ENCODE results near the gene RAPGEFL1.

RAPGEFL1 gene

DNA sequence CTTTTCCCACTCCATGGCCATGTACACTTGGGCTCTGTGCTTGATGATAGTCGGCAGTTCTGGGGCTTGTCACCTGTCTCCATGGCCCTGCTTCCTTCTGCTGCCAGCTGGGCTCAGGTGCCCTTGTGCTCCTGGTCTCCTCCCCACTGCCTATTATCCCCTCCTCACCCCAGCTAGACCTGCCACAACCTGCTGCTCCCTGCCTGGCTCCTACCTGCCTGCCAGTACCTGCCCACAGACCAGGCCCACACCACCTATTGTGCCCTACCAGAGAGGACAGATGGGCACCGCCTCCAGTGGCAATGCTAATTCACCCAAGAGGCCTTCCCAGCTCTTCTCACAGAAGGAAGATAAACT lies 538 bp upstream of the RAPGEFL1 start:
- Histone ChIP-seq H2AFZ (ENCODE audit: low read depth, low read length) (no peak overlapping the region), H4K20me1 (ENCODE audit: insufficient read depth, low read length) (no peaks in the 10 kb centered on the region), H3K79me2 (ENCODE audit: insufficient read depth, low read length) (no peaks in the 10 kb centered on the region), H3K27ac (ENCODE audit: low read length) (no peak overlapping the region), H3K27me3 (ENCODE audit: insufficient read depth, low read length, poor library complexity) (no peaks in the 10 kb centered on the region), H3K4me3 (ENCODE audit: low read depth in 1 of 2, low read length in 2 of 2) (no peak overlapping the region), H3K9ac (ENCODE audit: low read depth, low read length) (no peak overlapping the region), H3K4me2 (ENCODE audit: insufficient read depth, low read length) (no peak overlapping the region), H3K36me3 (ENCODE audit: insufficient read depth, low read length) (peaks cover 49% of the 10 kb centered on the region), H3K9me3 (ENCODE audit: insufficient read depth, low read length, severe bottlenecking) (no peaks in the 10 kb centered on the region), H3K4me1 (ENCODE audit: insufficient read depth, low read length) (no peaks in the 10 kb centered on the region)
- TF ChIP-seq, protein P1, sequence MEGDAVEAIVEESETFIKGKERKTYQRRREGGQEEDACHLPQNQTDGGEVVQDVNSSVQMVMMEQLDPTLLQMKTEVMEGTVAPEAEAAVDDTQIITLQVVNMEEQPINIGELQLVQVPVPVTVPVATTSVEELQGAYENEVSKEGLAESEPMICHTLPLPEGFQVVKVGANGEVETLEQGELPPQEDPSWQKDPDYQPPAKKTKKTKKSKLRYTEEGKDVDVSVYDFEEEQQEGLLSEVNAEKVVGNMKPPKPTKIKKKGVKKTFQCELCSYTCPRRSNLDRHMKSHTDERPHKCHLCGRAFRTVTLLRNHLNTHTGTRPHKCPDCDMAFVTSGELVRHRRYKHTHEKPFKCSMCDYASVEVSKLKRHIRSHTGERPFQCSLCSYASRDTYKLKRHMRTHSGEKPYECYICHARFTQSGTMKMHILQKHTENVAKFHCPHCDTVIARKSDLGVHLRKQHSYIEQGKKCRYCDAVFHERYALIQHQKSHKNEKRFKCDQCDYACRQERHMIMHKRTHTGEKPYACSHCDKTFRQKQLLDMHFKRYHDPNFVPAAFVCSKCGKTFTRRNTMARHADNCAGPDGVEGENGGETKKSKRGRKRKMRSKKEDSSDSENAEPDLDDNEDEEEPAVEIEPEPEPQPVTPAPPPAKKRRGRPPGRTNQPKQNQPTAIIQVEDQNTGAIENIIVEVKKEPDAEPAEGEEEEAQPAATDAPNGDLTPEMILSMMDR (IDR thresholded peaks at IDR 0.05; ENCODE audit: borderline replicate concordance, extremely low read depth, low read length, poor library complexity, severe bottlenecking): no peak
- TF ChIP-seq EZH2 (IDR thresholded peaks at IDR 0.05; ENCODE audit: borderline replicate concordance, low read depth, low read length, severe bottlenecking): no peak
- no peak for DNase-seq
- no peak for ATAC-seq (ENCODE audit: insufficient read depth, low read depth)

DNA sequence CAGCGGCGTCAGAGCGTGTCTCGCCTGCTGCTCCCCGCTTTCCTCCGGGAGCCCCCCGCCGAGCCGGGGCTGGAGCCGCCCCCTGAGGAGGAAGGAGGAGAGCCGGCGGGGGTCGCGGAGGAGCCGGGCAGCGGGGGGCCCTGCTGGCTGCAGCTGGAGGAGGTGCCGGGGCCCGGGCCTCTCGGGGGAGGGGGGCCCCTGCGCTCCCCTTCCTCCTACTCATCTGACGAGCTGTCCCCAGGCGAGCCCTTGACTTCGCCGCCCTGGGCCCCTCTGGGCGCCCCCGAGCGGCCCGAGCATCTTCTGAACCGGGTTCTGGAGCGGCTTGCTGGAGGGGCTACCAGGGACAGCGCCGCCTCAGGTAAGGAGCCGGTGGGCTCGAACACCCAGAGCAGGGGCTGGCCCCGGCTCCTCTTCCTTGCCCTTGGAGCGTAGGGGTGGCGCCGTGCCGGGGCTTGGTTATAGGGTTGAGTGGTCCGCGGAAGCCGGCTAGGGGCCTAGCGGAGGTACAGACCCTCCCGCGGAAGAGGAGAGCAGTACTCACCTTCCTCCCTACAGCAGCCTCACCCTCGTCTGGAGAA lies 841 bp downstream of the RAPGEFL1 start:
- peaks cover 38% of the 10 kb centered on the region for H3K36me3 ChIP-seq (ENCODE audit: insufficient read depth, low read length)
- H3K9ac ChIP-seq (ENCODE audit: low read depth, low read length): no peak overlapping the region
- H3K79me2 ChIP-seq (ENCODE audit: insufficient read depth, low read length): no peaks in the 10 kb centered on the region

DNA sequence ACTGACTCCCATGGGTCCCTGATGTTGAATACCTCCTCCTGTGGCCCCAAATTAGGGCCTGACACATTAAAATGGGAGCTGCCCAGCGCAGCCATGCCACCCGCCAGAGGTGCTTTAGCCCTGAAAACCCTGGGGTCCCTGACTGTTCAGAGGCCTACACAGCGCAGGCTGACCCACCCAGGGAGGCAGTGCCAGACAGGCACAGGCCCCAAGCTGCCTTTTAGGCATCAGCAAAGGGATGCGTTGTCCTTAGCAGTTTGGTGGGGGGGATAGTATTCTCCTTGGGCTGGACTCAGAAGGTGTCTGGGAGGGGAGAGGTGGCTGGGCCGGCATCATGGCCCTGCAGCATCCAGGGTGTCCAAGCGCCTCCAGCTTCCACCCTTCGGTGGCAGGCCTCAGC lies 1.4 kb downstream of the RAPGEFL1 start:
- peaks cover 33% of the 10 kb centered on the region for H3K36me3 ChIP-seq (ENCODE audit: insufficient read depth, low read length)
- no peaks in the 10 kb centered on the region for H4K20me1 ChIP-seq (ENCODE audit: insufficient read depth, low read length)
- no peaks in the 10 kb centered on the region for H3K9me3 ChIP-seq (ENCODE audit: insufficient read depth, low read length, severe bottlenecking)
- DNase-seq (no peak), ATAC-seq (ENCODE audit: insufficient read depth, low read depth) (no peak)
- no peak overlapping the region for H3K27ac ChIP-seq (ENCODE audit: low read length)
- H2AFZ ChIP-seq (ENCODE audit: low read depth, low read length): no peak overlapping the region
- TF ChIP-seq, protein P1 (IDR thresholded peaks at IDR 0.05; ENCODE audit: borderline replicate concordance, extremely low read depth, low read length, poor library complexity, severe bottlenecking): no peak
- TF ChIP-seq EZH2 (IDR thresholded peaks at IDR 0.05; ENCODE audit: borderline replicate concordance, low read depth, low read length, severe bottlenecking): no peak
- H3K27me3 ChIP-seq (ENCODE audit: insufficient read depth, low read length, poor library complexity): no peaks in the 10 kb centered on the region
- no peak overlapping the region for H3K4me2 ChIP-seq (ENCODE audit: insufficient read depth, low read length)
- H3K4me3 ChIP-seq (ENCODE audit: low read depth in 1 of 2, low read length in 2 of 2): no peak overlapping the region
- no peaks in the 10 kb centered on the region for H3K79me2 ChIP-seq (ENCODE audit: insufficient read depth, low read length)
- H3K4me1 ChIP-seq (ENCODE audit: insufficient read depth, low read length): no peaks in the 10 kb centered on the region
- no peak overlapping the region for H3K9ac ChIP-seq (ENCODE audit: low read depth, low read length)

More for the DNA sequence above, 841 bp downstream of the RAPGEFL1 start:
- H4K20me1 ChIP-seq (ENCODE audit: insufficient read depth, low read length): no peaks in the 10 kb centered on the region
- H3K4me2 ChIP-seq (ENCODE audit: insufficient read depth, low read length): no peak overlapping the region
- TF ChIP-seq, protein P1 (IDR thresholded peaks at IDR 0.05; ENCODE audit: borderline replicate concordance, extremely low read depth, low read length, poor library complexity, severe bottlenecking): no peak
- no peak for TF ChIP-seq EZH2 (IDR thresholded peaks at IDR 0.05; ENCODE audit: borderline replicate concordance, low read depth, low read length, severe bottlenecking)
- DNase-seq (no peak), ATAC-seq (ENCODE audit: insufficient read depth, low read depth) (0 out of 3 replicates have a peak, but pooled peaks have one; percentile 15)
- no peaks in the 10 kb centered on the region for H3K9me3 ChIP-seq (ENCODE audit: insufficient read depth, low read length, severe bottlenecking)
- H3K4me3 ChIP-seq (ENCODE audit: low read depth in 1 of 2, low read length in 2 of 2): no peak overlapping the region
- H2AFZ ChIP-seq (ENCODE audit: low read depth, low read length): no peak overlapping the region
- no peaks in the 10 kb centered on the region for H3K27me3 ChIP-seq (ENCODE audit: insufficient read depth, low read length, poor library complexity)
- no peak overlapping the region for H3K27ac ChIP-seq (ENCODE audit: low read length)
- no peaks in the 10 kb centered on the region for H3K4me1 ChIP-seq (ENCODE audit: insufficient read depth, low read length)

All from DND-41 (cell line).